H1 (cell line): Measurements from ENCODE around the gene SV2B. TPM values are rescaled to one million over a fixed set of nuclear protein-coding genes. Genes with fewer than 3 reads are reported as not detected.

Experiments used
- CTCF ChIA-PET: fragments of 300-600 bp; sonication (Branson Sonifier 250); formaldehyde crosslinking; loops from one replicate; lab custom pipeline; 2021; ENCODE audit not compliant: partially characterized antibody; lab: Charles Lee
- POLR2A ChIA-PET: fragments of 300-600 bp; sonication (Branson Sonifier 250); formaldehyde crosslinking; loops from one replicate; lab custom pipeline; 2021; ENCODE audit warnings: inconsistent platforms; ENCODE audit not compliant: partially characterized antibody; lab: Charles Lee
- DNase-seq, 2 experiments: peaks; one replicate each; pipeline versions ENCODE4 v3.0.0 to v3.0.0-alpha.2; 2010 to 2022; ENCODE audit warnings: low spot score in 2 of 2, low read depth in 1 of 2, mixed read lengths in 1 of 2
- FAIRE-seq: peaks from 2 replicates; lab custom pipeline; 2011; peaks lifted over from hg19 to GRCh38; lab: Jason Lieb, UNC
- H2AFZ ChIP-seq: 2 replicates; pipeline ENCODE4 v1.8.1; 2012; ENCODE audit warnings: low read length, inconsistent platforms
- H2AK5ac ChIP-seq: 2 replicates; pipeline ENCODE4 v1.6.1; 2013; ENCODE audit warnings: low read depth, low read length
- H2BK120ac ChIP-seq: replicated peaks from 2 replicates; pipeline ENCODE3; 2013; ENCODE audit warnings: low read depth, low read length, inconsistent platforms
- H2BK12ac ChIP-seq: 2 replicates; pipeline ENCODE4 v1.6.1; 2013; ENCODE audit warnings: low read depth, low read length
- H2BK15ac ChIP-seq: 2 replicates; pipeline ENCODE4 v1.6.1; 2013; ENCODE audit warnings: low read length
- H2BK20ac ChIP-seq: 2 replicates; pipeline ENCODE4 v1.6.1; 2013; ENCODE audit warnings: low read length
- H2BK5ac ChIP-seq: 2 replicates; pipeline ENCODE4 v1.6.1; 2013; ENCODE audit warnings: low read depth, low read length
- H3K14ac ChIP-seq: 2 replicates; pipeline ENCODE4 v1.6.1; 2013; ENCODE audit warnings: inconsistent platforms; ENCODE audit not compliant: insufficient read length
- H3K18ac ChIP-seq: 2 replicates; pipeline ENCODE4 v1.6.1; 2013; ENCODE audit warnings: low read length; ENCODE audit errors: extremely low read depth
- H3K23ac ChIP-seq: 2 replicates; pipeline ENCODE4 v1.6.1; 2013; ENCODE audit warnings: inconsistent platforms; ENCODE audit not compliant: insufficient read length
- H3K23me2 ChIP-seq: 2 replicates; pipeline ENCODE4 v1.6.1; 2013; ENCODE audit warnings: low read depth, low read length
- H3K27ac ChIP-seq: 2 replicates; pipeline ENCODE4 v1.6.1; 2011; ENCODE audit warnings: low read depth, low read length, inconsistent platforms
- H3K27me3 ChIP-seq, 4 experiments: replicated peaks in 1 of 4; 1 replicate in 1 of 4; 2 replicates in 3 of 4; pipeline versions ENCODE4 v1.6.1 to v1.8.1; 2011 to 2013; ENCODE audit warnings: low read length in 3 of 4, mild to moderate bottlenecking in 3 of 4, inconsistent platforms in 2 of 4, mixed read lengths in 2 of 4, moderate library complexity in 1 of 4; ENCODE audit not compliant: control insufficient read depth in 3 of 4, insufficient read depth in 3 of 4; ENCODE audit errors: extremely low read depth in 1 of 4
- H3K36me3 ChIP-seq, 4 experiments: 2 replicates each; pipeline versions ENCODE4 v1.6.1 to v1.8.1; 2011 to 2013; ENCODE audit warnings: mild to moderate bottlenecking in 4 of 4, low read length in 3 of 4, moderate library complexity in 2 of 4, control low read depth in 1 of 4, inconsistent platforms in 1 of 4; ENCODE audit not compliant: insufficient read depth in 4 of 4, control insufficient read depth in 2 of 4
- H3K4ac ChIP-seq: replicated peaks from 2 replicates; pipeline ENCODE3; 2013; ENCODE audit warnings: low read length, low read depth, mixed read lengths, inconsistent platforms; ENCODE audit not compliant: insufficient read length
- H3K4me1 ChIP-seq, 4 experiments: replicated peaks in 1 of 4; 1 replicate in 1 of 4; 2 replicates in 3 of 4; pipeline versions ENCODE4 v1.6.1 to v1.8.1; 2011 to 2013; ENCODE audit warnings: low read length in 3 of 4, inconsistent platforms in 2 of 4, mixed read lengths in 1 of 4; ENCODE audit not compliant: insufficient read depth in 4 of 4, control insufficient read depth in 3 of 4
- H3K4me2 ChIP-seq, 2 experiments: 2 replicates each; pipeline versions ENCODE4 v1.6.1 to v1.8.1; 2011 to 2013; ENCODE audit warnings: low read depth in 2 of 2, low read length in 2 of 2, control low read depth in 1 of 2, inconsistent platforms in 1 of 2, mild to moderate bottlenecking in 1 of 2; ENCODE audit not compliant: insufficient read depth in 1 of 2
- H3K4me3 ChIP-seq, 4 experiments: fragments of 200-600, 300-600 bp in 1 of 4; sonication (generic), shearing (Covaris generic), sonication (Bioruptor Twin) in 1 of 4; 2 replicates each; pipeline versions ENCODE4 v1.5.1 to v1.8.1; 2011 to 2016; ENCODE audit warnings: low read length in 4 of 4, low read depth in 3 of 4, control low read depth in 2 of 4, inconsistent platforms in 2 of 4, mild to moderate bottlenecking in 2 of 4, mixed read lengths in 1 of 4, moderate library complexity in 1 of 4; ENCODE audit not compliant: insufficient read depth in 2 of 4; ENCODE audit errors: extremely low read depth in 1 of 4
- H3K56ac ChIP-seq: replicated peaks from 2 replicates; pipeline ENCODE3; 2013; ENCODE audit warnings: low read depth, mild to moderate bottlenecking, mixed read lengths, low read length, inconsistent platforms; ENCODE audit not compliant: insufficient read length
- H3K79me1 ChIP-seq: 2 replicates; pipeline ENCODE4 v1.6.1; 2013; ENCODE audit warnings: low read depth, low read length, control low read depth
- H3K79me2 ChIP-seq, 2 experiments: 2 replicates each; pipeline versions ENCODE4 v1.6.1 to v1.8.1; 2012 to 2013; ENCODE audit warnings: low read length in 2 of 2, mild to moderate bottlenecking in 2 of 2, inconsistent platforms in 1 of 2; ENCODE audit not compliant: insufficient read depth in 2 of 2, control insufficient read depth in 1 of 2
- H3K9ac ChIP-seq, 4 experiments: replicated peaks in 1 of 4; 1 replicate in 1 of 4; 2 replicates in 3 of 4; pipeline versions ENCODE4 v1.6.1 to v1.8.1; 2011 to 2013; ENCODE audit warnings: low read depth in 3 of 4, low read length in 3 of 4, control low read depth in 2 of 4, mild to moderate bottlenecking in 2 of 4, moderate library complexity in 2 of 4, inconsistent platforms in 1 of 4; ENCODE audit errors: extremely low read depth in 1 of 4
- H3K9me3 ChIP-seq, 2 experiments: 2 replicates each; pipeline versions ENCODE4 v1.6.1 to v1.8.1; 2012 to 2013; ENCODE audit warnings: mild to moderate bottlenecking in 2 of 2, moderate library complexity in 2 of 2, control low read depth in 1 of 2, inconsistent platforms in 1 of 2, low read depth in 1 of 2, low read length in 1 of 2, mixed read lengths in 1 of 2; ENCODE audit not compliant: insufficient read depth in 2 of 2
- H4K20me1 ChIP-seq, 2 experiments: replicated peaks in 1 of 2; 2 replicates each; pipeline versions ENCODE3 to v1.8.1; 2011 to 2013; ENCODE audit warnings: inconsistent platforms in 2 of 2, low read length in 2 of 2, mild to moderate bottlenecking in 1 of 2; ENCODE audit not compliant: insufficient read depth in 2 of 2, control insufficient read depth in 1 of 2
- H4K5ac ChIP-seq: 2 replicates; pipeline ENCODE4 v1.6.1; 2013; ENCODE audit warnings: low read length, low read depth, mixed read lengths, inconsistent platforms; ENCODE audit not compliant: insufficient read length
- H4K8ac ChIP-seq: 2 replicates; pipeline ENCODE4 v1.8.0; 2013; ENCODE audit warnings: mild to moderate bottlenecking, moderate library complexity, low read length, inconsistent platforms; ENCODE audit not compliant: insufficient read depth; ENCODE audit errors: extremely low read depth
- H4K91ac ChIP-seq: replicated peaks from 2 replicates; pipeline ENCODE3; 2013; ENCODE audit warnings: low read length, mixed read lengths, inconsistent platforms; ENCODE audit not compliant: insufficient read length
- KDM5A ChIP-seq: fragments of 200-600 bp; IDR thresholded peaks from 2 replicates; pipeline ENCODE4 v1.7.1; 2012; ENCODE audit warnings: mild to moderate bottlenecking, low read length, inconsistent platforms, mixed read lengths
- NRF1 ChIP-seq: IDR thresholded peaks from 2 replicates; pipeline ENCODE4 v1.6.1; 2011; ENCODE audit warnings: mild to moderate bottlenecking, low read depth, low read length, improper control_type of control experiment
- RAD21 ChIP-seq, 2 experiments: IDR thresholded peaks in 1 of 2; conservative IDR thresholded peaks in 1 of 2; 2 replicates each; pipeline ENCODE4 v1.6.1; 2011; ENCODE audit warnings: low read depth in 2 of 2, low read length in 2 of 2, improper control_type of control experiment in 1 of 2, inconsistent platforms in 1 of 2, mild to moderate bottlenecking in 1 of 2, moderate library complexity in 1 of 2
- SIN3A ChIP-seq, 2 experiments: IDR thresholded peaks in 1 of 2; conservative IDR thresholded peaks in 1 of 2; 2 replicates each; pipeline ENCODE4 v1.6.1; 2011 to 2012; ENCODE audit warnings: low read length in 2 of 2, improper control_type of control experiment in 1 of 2, low read depth in 1 of 2, mild to moderate bottlenecking in 1 of 2
- WGBS, 2 experiments: shearing (Covaris generic) in 1 of 2; methylation state at CpG; one replicate each; pipeline versions ENCODE4 v1.1.6 to v1.1.7; 2013 to 2015; ENCODE audit warnings: low lambda C conversion rate in 2 of 2, mixed read lengths in 2 of 2, inconsistent platforms in 1 of 2, low coverage in 1 of 2, missing lambda C conversion rate in 1 of 2; ENCODE audit not compliant: insufficient replicate concordance in 2 of 2, insufficient coverage in 1 of 2, insufficient read length in 1 of 2; ENCODE audit errors: extremely low coverage in 1 of 2, missing lambda C conversion rate in 1 of 2; 5-methylcytosine and 5-hydroxymethylcytosine counted together
- polyA plus RNA-seq, 7 experiments: library from polyadenylated mRNA; depleted of rRNA in 3 of 7; stranded (reverse) in 5 of 7; unstranded in 2 of 7; fragments of >200 nt in 5 of 7; fragments of 200-250 nt in 2 of 7; gene quantifications; 1 replicate in 5 of 7; 2 replicates in 1 of 7; 4 replicates in 1 of 7; pipeline versions ENCODE4 v1.2.1 to v1.2.3, GENCODE V29; 2011 to 2013; ENCODE audit warnings: missing spikeins in 2 of 7, mixed read lengths in 2 of 7
- total RNA-seq: library from RNA; stranded (reverse); fragmentation: NEBNext Ultra II Directional; extraction: Animal tissue kit (Norgen Biotek cat#: 25700); gene quantifications from 2 replicates; pipeline ENCODE4 v1.2.1, GENCODE V29; 2021

SV2B gene
- total and polyA plus RNA-seq, 2 of the 8 experiments (the other 6 are each of a cell fraction or from before 2014, with no cell fraction given) = 0.09 to 0.20 TPM

DNA sequence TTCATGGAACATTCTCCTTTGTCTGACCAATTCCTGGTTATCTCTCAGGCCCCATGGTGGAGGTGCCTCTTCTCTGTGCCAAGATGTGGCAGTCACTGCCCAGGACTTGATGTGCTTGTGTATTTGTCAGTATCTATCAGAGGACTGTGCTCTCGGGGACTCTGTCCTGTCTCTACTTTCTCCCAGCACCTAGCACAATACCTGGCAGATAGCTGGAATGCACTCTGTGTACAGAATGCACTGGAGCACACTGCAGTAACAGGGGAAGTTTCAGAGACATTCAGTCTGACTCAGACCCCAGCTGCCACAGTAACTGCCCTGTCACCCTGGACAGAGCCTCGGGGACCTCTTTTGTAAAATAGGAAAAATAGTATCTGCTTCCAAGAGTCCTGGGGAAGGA lies 34.6 kb upstream of the SV2B start:
- no peak overlapping the region for H4K91ac ChIP-seq
- no peak overlapping the region for H3K14ac ChIP-seq
- H3K36me3 ChIP-seq = no peaks in the 10 kb centered on the region
- no peak overlapping the region for H3K9ac ChIP-seq
- H2BK12ac ChIP-seq = no peak overlapping the region
- no peak for DNase-seq
- CTCF ChIA-PET = interaction anchor here (1.0 kb wide), 1 partner anchor 9 kb away, joined by 4 read pairs; no protein-coding TSS in a partner anchor
- no peak overlapping the region for H2AK5ac ChIP-seq
- H3K9me3 ChIP-seq = peaks cover 4 to 13% of the 10 kb centered on the region in 2 experiments; a peak in 3 of 4 replicates
- no peak overlapping the region for H2BK15ac ChIP-seq
- H3K79me1 ChIP-seq = no peaks in the 10 kb centered on the region
- 94% methylated on average over 2 of the region's 2 CpGs; no CpG with 5 or more reads in 1 of the 2 experiments for WGBS, 2 experiments
- no peak overlapping the region for H3K4ac ChIP-seq
- no peak overlapping the region for H2BK5ac ChIP-seq
- no peaks in the 10 kb centered on the region for H4K20me1 ChIP-seq
- no peak for TF ChIP-seq SIN3A (conservative IDR thresholded peaks at IDR 0.05 in 1 of 2, IDR thresholded peaks at IDR 0.05 in 1 of 2; ENCODE audit: low read depth in 1 of 2, low read length in 2 of 2)
- no peak for TF ChIP-seq RAD21 (IDR thresholded peaks at IDR 0.05 in 1 of 2, conservative IDR thresholded peaks at IDR 0.05 in 1 of 2; ENCODE audit: low read depth in 2 of 2, low read length in 2 of 2)
- TF ChIP-seq NRF1 = no peak
- TF ChIP-seq KDM5A = no peak
- TF ChIP-seq, all 59 proteins: peak for 0
- H3K4me2 ChIP-seq = no peak overlapping the region
- H2BK20ac ChIP-seq = no peak overlapping the region
- no peak overlapping the region for H2AFZ ChIP-seq
- H3K27me3 ChIP-seq = no peaks in the 10 kb centered on the region; a peak in 1 of 7 replicates
- FAIRE-seq = no peak
- H4K8ac ChIP-seq = no peak overlapping the region
- H3K79me2 ChIP-seq = no peaks in the 10 kb centered on the region
- no peak overlapping the region for H3K23ac ChIP-seq
- POLR2A ChIA-PET = no interaction called here
- H3K4me3 ChIP-seq = no peak overlapping the region
- H3K23me2 ChIP-seq = no peaks in the 10 kb centered on the region
- H3K4me1 ChIP-seq = no peaks in the 10 kb centered on the region
- H3K27ac ChIP-seq = no peak overlapping the region
- no peak overlapping the region for H4K5ac ChIP-seq
- no peak overlapping the region for H2BK120ac ChIP-seq
- no peak overlapping the region for H3K18ac ChIP-seq
- no peak overlapping the region for H3K56ac ChIP-seq
